ENCODE results near the gene ACTN2.
"Not testable (repeated sequence)": the region's sequence is repeated elsewhere in the genome, so short reads cannot be mapped to it uniquely, and the experiment has no call there.

Gene ACTN2

DNA sequence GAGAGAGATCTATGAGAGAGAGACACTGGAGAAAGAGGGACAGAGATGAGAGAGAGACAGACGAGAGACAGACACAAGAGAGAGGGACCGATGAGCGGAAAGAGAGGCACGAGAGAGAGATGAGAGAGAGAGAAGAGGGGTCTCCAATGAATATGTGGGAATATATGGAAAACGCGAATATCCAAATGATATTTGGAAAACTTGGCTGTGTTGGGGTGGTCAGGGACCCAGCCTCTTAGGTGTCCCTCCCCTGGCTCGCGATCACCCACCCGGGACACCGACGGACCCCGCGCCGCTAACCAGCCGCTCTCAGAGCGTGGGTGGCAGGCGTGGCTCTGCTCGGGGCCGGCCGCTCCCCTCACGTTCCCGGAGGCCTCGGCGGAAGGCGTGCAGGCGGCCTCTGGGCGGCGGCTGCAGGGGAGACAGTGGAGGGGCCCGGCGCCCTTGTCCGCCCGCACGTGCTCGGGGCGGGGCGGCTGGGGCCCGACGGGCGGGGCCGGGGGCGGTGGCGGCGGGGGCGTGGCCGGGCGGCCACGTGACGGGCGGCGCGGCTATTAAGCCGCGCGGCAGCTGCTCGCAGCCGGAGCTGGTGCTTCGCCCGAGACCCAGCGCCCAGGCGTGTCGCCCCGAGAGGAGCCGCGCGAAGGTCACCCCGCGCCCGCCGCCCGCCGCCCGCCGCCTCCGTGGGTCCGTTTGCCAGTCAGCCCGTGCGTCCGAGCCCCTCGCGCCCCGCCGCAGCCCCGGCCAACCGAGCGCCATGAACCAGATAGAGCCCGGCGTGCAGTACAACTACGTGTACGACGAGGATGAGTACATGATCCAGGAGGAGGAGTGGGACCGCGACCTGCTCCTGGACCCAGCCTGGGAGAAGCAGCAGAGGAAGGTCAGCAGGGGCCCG lies at the start of gene ACTN2:
TSS of gene ACTN2 (plus strand) at position 583 of the 898 bp plus-strand sequence. CDS start at position 758, 175 bp downstream.
- peak; percentile 52 to 68 for DNase-seq

GRCh38 chr1:236638945-236639344 lies 47.4 kb upstream of the ACTN2 start:
- DNase-seq, result no peak

DNA sequence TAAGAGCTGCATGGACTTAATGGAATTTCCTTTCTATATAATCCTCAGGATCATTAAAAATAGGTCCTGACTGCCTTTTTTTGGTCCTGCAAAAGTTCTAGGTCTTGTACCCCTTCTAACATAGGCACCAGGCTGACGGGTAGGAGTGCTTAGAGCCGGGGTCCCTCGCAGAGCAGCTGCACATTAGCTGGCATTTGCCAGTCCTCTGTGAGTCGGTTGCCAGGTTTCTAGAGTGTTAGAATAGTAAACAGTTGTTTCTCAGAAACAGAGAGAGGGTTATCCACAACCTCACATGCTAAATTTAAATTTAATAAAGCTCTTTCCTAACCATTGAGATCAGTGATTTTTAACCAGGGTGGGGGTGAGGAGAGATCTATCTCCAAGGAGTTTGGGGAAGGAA lies 46.6 kb upstream of the ACTN2 start:
- DNase-seq, result no peak

DNA sequence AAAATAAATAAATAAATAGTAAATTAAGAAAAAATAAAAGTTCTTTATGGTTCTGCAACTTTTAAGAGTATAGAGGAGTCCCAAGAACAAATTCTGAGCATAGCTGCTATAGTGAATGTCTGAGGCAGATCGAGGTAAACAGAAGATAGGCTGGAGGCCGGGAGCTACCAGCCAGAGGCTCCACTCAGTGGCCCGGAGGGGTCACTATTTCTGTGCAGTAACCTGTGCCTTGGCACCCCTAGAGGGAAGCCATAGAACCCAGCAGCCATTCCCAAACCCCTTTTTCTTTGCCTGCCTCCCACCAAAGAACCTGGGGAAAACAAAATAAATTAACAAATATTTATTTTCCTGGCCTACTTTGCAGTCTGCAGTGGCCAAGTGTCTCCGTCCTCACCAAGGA lies 43.5 kb upstream of the ACTN2 start:
- DNase-seq, result no peak

- no peak for DNase-seq
Measured at GRCh38 chr1:236645016-236645680, 41.2 kb upstream of the ACTN2 start.

- no peak for DNase-seq
Measured at GRCh38 chr1:236654511-236654910, 31.8 kb upstream of the ACTN2 start.

GRCh38 chr1:236654957-236655356 lies 31.3 kb upstream of the ACTN2 start:
- no peak for DNase-seq

- no peak for DNase-seq
Measured at GRCh38 chr1:236657398-236657797, 28.9 kb upstream of the ACTN2 start.

- DNase-seq, result no peak
Measured at GRCh38 chr1:236659792-236660587, 26.3 kb upstream of the ACTN2 start.

GRCh38 chr1:236663934-236664333 lies 22.4 kb upstream of the ACTN2 start:
- DNase-seq, result no peak

- DNase-seq, result not testable (repeated sequence)
Measured at GRCh38 chr1:236668909-236669308, 17.4 kb upstream of the ACTN2 start.

- no peak for DNase-seq
Measured at GRCh38 chr1:236670060-236670459, 16.2 kb upstream of the ACTN2 start.

DNA sequence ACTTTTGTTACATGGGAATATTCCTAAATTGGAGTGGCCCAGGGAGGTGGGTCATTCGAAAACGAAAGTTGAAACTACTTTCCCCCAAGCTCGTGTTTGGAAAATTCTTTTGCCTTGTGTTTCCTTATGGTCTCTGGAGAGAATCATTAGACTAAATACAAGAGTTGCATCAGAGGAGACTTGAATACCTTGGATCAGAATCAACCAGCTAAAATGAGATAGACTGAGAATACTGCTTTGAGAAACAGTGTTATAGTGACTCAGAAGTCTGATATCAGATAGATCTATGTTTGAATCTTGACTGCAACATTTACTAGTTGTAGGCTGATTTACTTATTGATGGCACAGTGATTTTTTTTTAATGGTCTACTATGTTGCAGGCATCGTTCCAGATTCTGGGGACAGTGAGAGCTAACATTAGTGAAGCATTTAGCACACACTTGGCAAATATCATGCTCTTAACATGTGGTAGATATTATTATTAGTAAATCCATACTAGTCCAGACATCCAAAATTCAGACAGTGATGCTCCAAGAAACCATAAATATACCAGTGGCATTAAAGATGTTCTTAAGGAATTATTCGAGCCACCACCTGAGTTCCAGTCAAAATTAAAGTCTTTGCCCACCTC lies 12.9 kb upstream of the ACTN2 start:
- no peak for DNase-seq

GRCh38 chr1:236677641-236678235 lies 8.6 kb upstream of the ACTN2 start:
- DNase-seq, result no peak

DNA sequence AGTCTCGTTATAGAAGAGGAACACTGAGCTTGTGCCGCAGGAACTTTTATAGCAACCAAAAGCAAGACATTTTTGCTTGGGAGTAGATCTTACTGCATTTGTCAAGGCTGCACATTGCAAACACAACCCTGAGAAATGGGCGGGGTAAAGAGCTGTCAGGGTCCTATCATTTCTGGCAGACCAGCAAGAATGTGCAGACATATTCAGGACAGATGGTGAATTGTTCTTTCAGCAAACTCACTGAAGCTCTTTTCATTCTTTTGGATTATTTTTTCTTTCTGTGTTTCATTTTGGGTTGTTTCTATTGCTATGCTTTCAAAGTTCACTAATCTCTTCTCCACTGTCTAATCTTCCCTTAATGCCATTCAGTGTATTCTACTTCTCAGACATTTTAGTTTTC lies 5.1 kb upstream of the ACTN2 start:
- no peak for DNase-seq

- DNase-seq, result no peak
Measured at GRCh38 chr1:236685205-236685916, 938 bp upstream of the ACTN2 start.

- no peak for DNase-seq
Measured at GRCh38 chr1:236686815-236687160, 489 bp downstream of the ACTN2 start.

DNA sequence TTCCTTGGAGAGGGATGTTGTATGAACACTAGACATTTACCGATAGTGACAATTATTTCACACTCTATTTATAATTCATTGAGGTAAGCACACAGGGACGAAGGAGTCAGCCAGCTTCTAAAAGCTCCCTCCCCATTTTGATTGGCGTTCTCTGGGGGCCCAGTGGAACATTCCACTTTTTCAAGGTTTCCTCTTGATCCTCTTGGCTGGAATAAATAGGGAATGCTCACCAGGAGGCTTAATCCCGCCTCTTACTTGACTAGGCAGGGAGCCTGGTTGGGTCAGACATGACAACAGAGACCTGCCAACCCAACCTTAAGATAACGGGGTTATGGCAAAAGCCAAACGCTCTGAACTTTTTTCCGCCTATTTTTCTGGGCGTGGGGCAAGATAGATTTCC lies 974 bp downstream of the ACTN2 start:
- DNase-seq, result no peak

DNA sequence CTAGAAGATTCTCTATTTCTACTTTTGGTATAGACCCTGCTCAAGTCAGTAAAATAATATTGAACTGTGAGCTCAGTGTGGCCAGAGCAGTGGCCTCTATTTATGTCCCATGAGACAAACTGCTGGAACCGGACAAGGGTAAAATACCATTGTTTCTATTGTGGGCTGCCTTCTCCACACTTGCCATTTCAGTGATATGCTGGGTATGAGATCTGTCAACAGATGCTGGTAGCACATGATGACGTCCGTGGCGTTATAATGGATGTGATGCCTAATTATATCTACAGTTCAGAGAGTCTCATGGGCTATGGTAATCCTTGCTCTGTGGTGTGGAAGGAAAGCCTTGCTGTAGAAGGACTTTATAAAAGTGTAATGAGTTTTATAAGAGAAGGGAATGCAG lies 2.4 kb downstream of the ACTN2 start:
- DNase-seq, result no peak

- no peak for DNase-seq
Measured at GRCh38 chr1:236689713-236690569, 3.6 kb downstream of the ACTN2 start.

GRCh38 chr1:236691348-236691747 lies 5.0 kb downstream of the ACTN2 start:
- no peak for DNase-seq

Data from activated T-cell treated with anti-CD3 and anti-CD28 coated beads, Interleukin-2, amount 50 U/mL, for 48 hours (primary cell).